HepG2 (cell line): ENCODE data around the gene VTN. TPM values are rescaled to one million over a fixed set of nuclear protein-coding genes. Genes with fewer than 3 reads are reported as not detected.

Source experiments
- ATF7 ChIP-seq, 2 experiments: fragments of 450-650 bp in 1 of 2; sonication (generic) in 1 of 2; formaldehyde crosslinking in 1 of 2; IDR thresholded peaks; 2 replicates each; pipeline versions ENCODE4 v1.4.0 to v1.6.1; 2016 to 2020; ENCODE audit warnings: antibody characterized with exemption in 1 of 2, mild to moderate bottlenecking in 1 of 2, missing genetic modification reagents in 1 of 2
- FOSL2 ChIP-seq: sonication (generic); formaldehyde crosslinking; IDR thresholded peaks from 2 replicates; pipeline ENCODE4 v1.4.0; 2020; ENCODE audit warnings: missing genetic modification reagents
- GABPA ChIP-seq, 2 experiments: IDR thresholded peaks; 2 replicates each; pipeline ENCODE4 v1.6.1; 2011 to 2016; ENCODE audit warnings: low read depth in 2 of 2, low read length in 1 of 2, missing biosample characterization in 1 of 2, missing genetic modification characterization in 1 of 2
- HMG20B ChIP-seq: conservative IDR thresholded peaks from 2 replicates; pipeline ENCODE4 v1.6.1; 2016; ENCODE audit warnings: missing genetic modification reagents, missing compliant biosample characterization
- JUN ChIP-seq: sonication (generic); formaldehyde crosslinking; IDR thresholded peaks from 2 replicates; pipeline ENCODE4 v1.4.0; 2020; ENCODE audit warnings: mild to moderate bottlenecking, missing genetic modification reagents
- KDM2A ChIP-seq: sonication (generic); formaldehyde crosslinking; IDR thresholded peaks from 2 replicates; pipeline ENCODE4 v1.4.0; 2020; ENCODE audit warnings: low read depth, missing genetic modification reagents, borderline replicate concordance
- MYNN ChIP-seq: sonication (generic); formaldehyde crosslinking; IDR thresholded peaks from 2 replicates; pipeline ENCODE4 v1.4.0; 2020; ENCODE audit warnings: mild to moderate bottlenecking, low read depth, missing genetic modification reagents
- NFYC ChIP-seq: IDR thresholded peaks from 2 replicates; pipeline ENCODE4 v1.6.1; 2016; ENCODE audit warnings: missing genetic modification reagents, missing compliant biosample characterization
- NPAS2 ChIP-seq: sonication (generic); formaldehyde crosslinking; IDR thresholded peaks from 2 replicates; pipeline ENCODE4 v1.8.0; 2022; ENCODE audit warnings: mild to moderate bottlenecking, missing genetic modification reagents, borderline replicate concordance
- PAF1 ChIP-seq: IDR thresholded peaks from 2 replicates; pipeline ENCODE4 v1.6.1; 2016; ENCODE audit warnings: missing genetic modification reagents, missing compliant biosample characterization
- PHF21A ChIP-seq: sonication (generic); formaldehyde crosslinking; IDR thresholded peaks from 2 replicates; pipeline ENCODE4 v1.5.0; 2020; ENCODE audit warnings: mild to moderate bottlenecking, missing genetic modification reagents
- SRSF9 ChIP-seq: fragments of 200-400 bp; formaldehyde crosslinking; IDR thresholded peaks from 2 replicates; pipeline ENCODE4 v1.6.1; 2018; ENCODE audit warnings: borderline replicate concordance, mild to moderate bottlenecking, low read depth, low read length; ENCODE audit not compliant: insufficient read depth, poor library complexity, severe bottlenecking
- STAT5B ChIP-seq: sonication (generic); formaldehyde crosslinking; IDR thresholded peaks from 2 replicates; pipeline ENCODE4 v1.4.0; 2020; ENCODE audit warnings: missing genetic modification reagents
- TEAD3 ChIP-seq: optimal IDR thresholded peaks from 2 replicates; pipeline ENCODE3; 2016; ENCODE audit warnings: borderline replicate concordance
- ZNF274 ChIP-seq: sonication (generic); formaldehyde crosslinking; IDR thresholded peaks from 2 replicates; pipeline ENCODE4 v1.5.1; 2020; ENCODE audit warnings: mild to moderate bottlenecking, missing genetic modification reagents
- ZNF569 ChIP-seq: sonication (generic); formaldehyde crosslinking; IDR thresholded peaks from 2 replicates; pipeline ENCODE4 v1.5.0; 2020; ENCODE audit warnings: mild to moderate bottlenecking, missing genetic modification reagents, moderate library complexity, borderline replicate concordance
- ZNF570 ChIP-seq: sonication (generic); formaldehyde crosslinking; IDR thresholded peaks from 2 replicates; pipeline ENCODE4 v1.4.0; 2020; ENCODE audit warnings: mild to moderate bottlenecking, missing genetic modification reagents, borderline replicate concordance
- ZNF619 ChIP-seq: sonication (generic); formaldehyde crosslinking; IDR thresholded peaks from 2 replicates; pipeline ENCODE4 v1.4.0; 2020; ENCODE audit warnings: mild to moderate bottlenecking, missing genetic modification reagents
- polyA plus RNA-seq, 8 experiments: library from polyadenylated mRNA; depleted of rRNA in 3 of 8; stranded (reverse) in 7 of 8; unstranded in 1 of 8; fragments of >200 nt; fragmentation: Illumina TruSeq in 4 of 8; extraction: Trizol in 4 of 8; gene quantifications; 2 replicates each; pipeline versions ENCODE4 v1.2.1 to v1.2.3, GENCODE V29; 2011 to 2016; ENCODE audit warnings: low read depth in 4 of 8, missing spikeins in 1 of 8, mixed read lengths in 1 of 8; ENCODE audit not compliant: insufficient read depth in 1 of 8
- total RNA-seq, 5 experiments: library from RNA; depleted of rRNA; stranded (reverse); fragments of >200 nt; fragmentation: Illumina TruSeq; extraction: Trizol; gene quantifications; 2 replicates each; pipeline ENCODE4 v1.2.3, GENCODE V29; 2016; ENCODE audit warnings: low read depth in 1 of 5
- TF ChIP-seq, protein P1 (sequence below): sonication (generic); formaldehyde crosslinking; IDR thresholded peaks from 2 replicates; pipeline ENCODE4 v1.4.0; 2020; ENCODE audit warnings: mild to moderate bottlenecking, missing genetic modification reagents
- TF ChIP-seq, protein P2 (sequence below): sonication (generic); formaldehyde crosslinking; IDR thresholded peaks from 2 replicates; pipeline ENCODE4 v1.4.0; 2020; ENCODE audit warnings: missing genetic modification reagents, borderline replicate concordance
- TF ChIP-seq, protein P3 (sequence below): conservative IDR thresholded peaks from 2 replicates; pipeline ENCODE4 v1.6.1; 2018; ENCODE audit warnings: missing genetic modification reagents
- TF ChIP-seq, protein P4 (sequence below): IDR thresholded peaks from 2 replicates; pipeline ENCODE4 v1.6.1; 2016; ENCODE audit warnings: low read depth, control low read depth

The VTN gene
- total and polyA plus RNA-seq, 2 of the 13 experiments (the other 11 are each of a cell fraction or from before 2014, with no cell fraction given), result 108 to 131 TPM

DNA sequence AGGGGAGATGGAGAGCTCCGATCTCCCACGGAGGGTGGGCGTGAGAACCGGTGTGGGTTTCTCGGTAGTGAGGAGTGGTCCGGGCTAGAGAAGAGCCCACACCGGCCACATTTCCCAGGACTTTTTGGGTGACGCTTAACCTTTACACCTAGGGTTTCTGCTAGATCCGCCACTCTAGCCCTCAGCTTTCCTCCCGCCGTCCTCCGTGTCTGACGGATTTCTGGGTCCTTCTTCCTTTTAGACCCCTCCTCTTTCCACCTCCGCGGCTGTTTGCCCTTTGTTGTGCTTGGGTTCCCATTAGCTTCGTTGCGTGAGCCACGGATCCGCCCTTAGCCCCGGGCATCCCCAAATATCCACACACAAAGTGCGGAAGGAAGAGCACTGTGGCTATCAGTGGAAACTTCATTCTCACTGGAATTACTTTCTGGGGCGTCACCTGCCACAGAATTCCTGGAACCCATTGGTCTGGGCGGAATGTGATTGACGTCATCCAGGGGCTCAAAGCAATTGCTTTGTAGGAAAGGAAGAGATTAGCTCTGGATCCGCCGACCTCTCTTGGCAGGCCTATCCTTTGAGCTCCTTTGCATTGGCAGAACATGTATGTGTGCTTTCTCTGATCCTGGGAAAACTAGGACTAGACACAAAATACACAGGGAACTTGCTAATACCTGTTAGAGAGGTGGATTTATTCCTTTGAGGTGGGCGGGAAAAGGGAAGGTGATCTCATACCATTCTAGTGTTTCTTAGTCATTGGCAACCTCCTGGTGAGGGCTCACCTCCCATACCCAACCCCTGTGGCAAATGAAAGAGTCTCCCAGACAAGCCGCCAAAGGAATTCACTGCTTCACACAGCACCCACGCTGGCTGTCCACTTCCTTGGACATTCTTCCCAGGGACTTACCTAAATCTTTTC, 33.9 kb downstream of the VTN start (continued):
- TF ChIP-seq KDM2A (CRISPR knock-in tag) (no peak), PHF21A (CRISPR knock-in tag) (peak; percentile 41; the same call in 1 of the 2 replicates), FOSL2 (peak; percentile 31; the same call in 1 of the 2 replicates), JUN (CRISPR knock-in tag) (no peak), ZNF569 (no peak), NPAS2 (CRISPR knock-in tag) (no peak), STAT5B (CRISPR knock-in tag) (no peak), MYNN (no peak), TEAD3 (peak; percentile 91), GABPA (IDR thresholded peaks at IDR 0.05; ENCODE audit: low read depth, low read length) (no peak; the same call in 1 of the 2 replicates), GABPA (CRISPR knock-in tag; IDR thresholded peaks at IDR 0.05; ENCODE audit: low read depth) (0 out of 2 replicates have a peak, but pooled peaks have one; percentile 27), PAF1 (CRISPR knock-in tag) (no peak), ZNF274 (CRISPR knock-in tag) (no peak), NFYC (CRISPR knock-in tag) (peak; percentile 39; the same call in 1 of the 2 replicates), ZNF570 (CRISPR knock-in tag) (no peak), ZNF619 (no peak), HMG20B (0 out of 2 replicates have a peak, but pooled peaks have one; percentile 26), SRSF9 (no peak), ATF7 (IDR thresholded peaks at IDR 0.05) (peak; percentile 87), ATF7 (CRISPR knock-in tag; IDR thresholded peaks at IDR 0.05) (no peak)
- TF ChIP-seq, protein P1, sequence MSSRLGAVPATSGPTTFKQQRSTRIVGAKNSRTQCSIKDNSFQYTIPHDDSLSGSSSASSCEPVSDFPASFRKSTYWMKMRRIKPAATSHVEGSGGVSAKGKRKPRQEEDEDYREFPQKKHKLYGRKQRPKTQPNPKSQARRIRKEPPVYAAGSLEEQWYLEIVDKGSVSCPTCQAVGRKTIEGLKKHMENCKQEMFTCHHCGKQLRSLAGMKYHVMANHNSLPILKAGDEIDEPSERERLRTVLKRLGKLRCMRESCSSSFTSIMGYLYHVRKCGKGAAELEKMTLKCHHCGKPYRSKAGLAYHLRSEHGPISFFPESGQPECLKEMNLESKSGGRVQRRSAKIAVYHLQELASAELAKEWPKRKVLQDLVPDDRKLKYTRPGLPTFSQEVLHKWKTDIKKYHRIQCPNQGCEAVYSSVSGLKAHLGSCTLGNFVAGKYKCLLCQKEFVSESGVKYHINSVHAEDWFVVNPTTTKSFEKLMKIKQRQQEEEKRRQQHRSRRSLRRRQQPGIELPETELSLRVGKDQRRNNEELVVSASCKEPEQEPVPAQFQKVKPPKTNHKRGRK (CRISPR knock-in tag), result no peak
- TF ChIP-seq, protein P2, sequence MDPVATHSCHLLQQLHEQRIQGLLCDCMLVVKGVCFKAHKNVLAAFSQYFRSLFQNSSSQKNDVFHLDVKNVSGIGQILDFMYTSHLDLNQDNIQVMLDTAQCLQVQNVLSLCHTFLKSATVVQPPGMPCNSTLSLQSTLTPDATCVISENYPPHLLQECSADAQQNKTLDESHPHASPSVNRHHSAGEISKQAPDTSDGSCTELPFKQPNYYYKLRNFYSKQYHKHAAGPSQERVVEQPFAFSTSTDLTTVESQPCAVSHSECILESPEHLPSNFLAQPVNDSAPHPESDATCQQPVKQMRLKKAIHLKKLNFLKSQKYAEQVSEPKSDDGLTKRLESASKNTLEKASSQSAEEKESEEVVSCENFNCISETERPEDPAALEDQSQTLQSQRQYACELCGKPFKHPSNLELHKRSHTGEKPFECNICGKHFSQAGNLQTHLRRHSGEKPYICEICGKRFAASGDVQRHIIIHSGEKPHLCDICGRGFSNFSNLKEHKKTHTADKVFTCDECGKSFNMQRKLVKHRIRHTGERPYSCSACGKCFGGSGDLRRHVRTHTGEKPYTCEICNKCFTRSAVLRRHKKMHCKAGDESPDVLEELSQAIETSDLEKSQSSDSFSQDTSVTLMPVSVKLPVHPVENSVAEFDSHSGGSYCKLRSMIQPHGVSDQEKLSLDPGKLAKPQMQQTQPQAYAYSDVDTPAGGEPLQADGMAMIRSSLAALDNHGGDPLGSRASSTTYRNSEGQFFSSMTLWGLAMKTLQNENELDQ, result no peak
- TF ChIP-seq, protein P3, sequence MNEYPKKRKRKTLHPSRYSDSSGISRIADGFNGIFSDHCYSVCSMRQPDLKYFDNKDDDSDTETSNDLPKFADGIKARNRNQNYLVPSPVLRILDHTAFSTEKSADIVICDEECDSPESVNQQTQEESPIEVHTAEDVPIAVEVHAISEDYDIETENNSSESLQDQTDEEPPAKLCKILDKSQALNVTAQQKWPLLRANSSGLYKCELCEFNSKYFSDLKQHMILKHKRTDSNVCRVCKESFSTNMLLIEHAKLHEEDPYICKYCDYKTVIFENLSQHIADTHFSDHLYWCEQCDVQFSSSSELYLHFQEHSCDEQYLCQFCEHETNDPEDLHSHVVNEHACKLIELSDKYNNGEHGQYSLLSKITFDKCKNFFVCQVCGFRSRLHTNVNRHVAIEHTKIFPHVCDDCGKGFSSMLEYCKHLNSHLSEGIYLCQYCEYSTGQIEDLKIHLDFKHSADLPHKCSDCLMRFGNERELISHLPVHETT (CRISPR knock-in tag), result 0 out of 2 replicates have a peak, but pooled peaks have one; percentile 5
- TF ChIP-seq, protein P4, sequence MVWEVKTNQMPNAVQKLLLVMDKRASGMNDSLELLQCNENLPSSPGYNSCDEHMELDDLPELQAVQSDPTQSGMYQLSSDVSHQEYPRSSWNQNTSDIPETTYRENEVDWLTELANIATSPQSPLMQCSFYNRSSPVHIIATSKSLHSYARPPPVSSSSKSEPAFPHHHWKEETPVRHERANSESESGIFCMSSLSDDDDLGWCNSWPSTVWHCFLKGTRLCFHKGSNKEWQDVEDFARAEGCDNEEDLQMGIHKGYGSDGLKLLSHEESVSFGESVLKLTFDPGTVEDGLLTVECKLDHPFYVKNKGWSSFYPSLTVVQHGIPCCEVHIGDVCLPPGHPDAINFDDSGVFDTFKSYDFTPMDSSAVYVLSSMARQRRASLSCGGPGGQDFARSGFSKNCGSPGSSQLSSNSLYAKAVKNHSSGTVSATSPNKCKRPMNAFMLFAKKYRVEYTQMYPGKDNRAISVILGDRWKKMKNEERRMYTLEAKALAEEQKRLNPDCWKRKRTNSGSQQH (CRISPR knock-in tag), result 0 out of 2 replicates have a peak, but pooled peaks have one; percentile 72
